IMR-90 (cell line): Measurements from ENCODE around the gene ZFAND2A.

Source experiments
- CTCF ChIP-seq: conservative IDR thresholded peaks from 2 replicates; pipeline ENCODE4 v1.5.1; 2012; ENCODE audit warnings: mild to moderate bottlenecking, low read depth, low read length, improper control_type of control experiment
- MAFK ChIP-seq: IDR thresholded peaks from 2 replicates; pipeline ENCODE4 v1.6.1; 2012; ENCODE audit warnings: low read depth, low read length, improper control_type of control experiment

- TF ChIP-seq CTCF (no peak), MAFK (no peak)
Measured at GRCh38 chr7:1125603-1125969, 34.4 kb downstream of the ZFAND2A start.
